ENCODE results near the gene HLA-DQA2. TPM values are rescaled to one million over a fixed set of nuclear protein-coding genes. Genes with fewer than 3 reads are reported as not detected.
"Not testable (repeated sequence)": the region's sequence is repeated elsewhere in the genome, so short reads cannot be mapped to it uniquely, and the experiment has no call there.

The HLA-DQA2 gene
- total RNA-seq, 1 donor = 0.27 TPM

- no peak for DNase-seq (ENCODE audit: low read depth in 2 of 3, low spot score in 2 of 3)
These were observed 33.9 kb downstream of the HLA-DQA2 start for GRCh38 chr6:32775071-32775470.

DNA sequence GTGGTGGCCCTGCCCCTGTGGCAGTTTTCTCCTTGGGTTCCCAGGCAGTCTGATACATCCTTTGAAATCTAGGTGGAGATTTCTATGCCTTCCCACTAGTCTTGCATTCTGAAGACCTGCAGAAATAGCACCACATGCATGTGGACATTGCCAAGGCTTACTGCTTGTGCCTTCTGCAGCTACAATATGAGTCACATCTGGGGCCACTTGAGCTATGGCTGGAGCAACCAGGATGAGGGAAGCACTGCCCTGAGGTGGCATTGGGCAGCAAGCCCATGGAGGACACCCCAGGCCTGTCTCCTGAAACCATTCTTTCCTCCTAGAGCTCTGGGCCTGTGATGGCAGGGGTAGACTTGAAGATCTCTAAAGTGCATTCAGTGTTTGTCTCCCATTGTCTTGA is 37.8 kb downstream of the HLA-DQA2 start:
- DNase-seq (ENCODE audit: low read depth in 2 of 3, low spot score in 2 of 3) = no peak

DNA sequence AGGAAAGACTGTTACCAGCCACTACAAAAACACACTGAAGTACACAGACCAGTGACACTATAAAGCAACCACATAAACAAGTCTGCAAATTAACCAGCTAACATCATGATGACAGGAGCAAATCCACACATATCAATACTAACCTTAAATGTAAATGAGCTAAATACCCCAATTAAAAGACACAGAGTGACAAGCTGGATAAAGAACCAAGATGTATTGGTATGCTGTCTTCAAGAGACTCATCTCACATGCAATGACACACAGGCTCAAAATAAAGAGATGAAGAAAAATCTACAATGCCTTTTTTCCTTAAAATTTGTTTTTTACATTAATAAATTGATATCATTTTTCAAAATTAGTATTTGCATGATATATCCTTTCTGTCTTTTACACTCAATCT is 41.7 kb downstream of the HLA-DQA2 start:
- DNase-seq (ENCODE audit: low read depth in 2 of 3, low spot score in 2 of 3) = not testable (repeated sequence)

DNA sequence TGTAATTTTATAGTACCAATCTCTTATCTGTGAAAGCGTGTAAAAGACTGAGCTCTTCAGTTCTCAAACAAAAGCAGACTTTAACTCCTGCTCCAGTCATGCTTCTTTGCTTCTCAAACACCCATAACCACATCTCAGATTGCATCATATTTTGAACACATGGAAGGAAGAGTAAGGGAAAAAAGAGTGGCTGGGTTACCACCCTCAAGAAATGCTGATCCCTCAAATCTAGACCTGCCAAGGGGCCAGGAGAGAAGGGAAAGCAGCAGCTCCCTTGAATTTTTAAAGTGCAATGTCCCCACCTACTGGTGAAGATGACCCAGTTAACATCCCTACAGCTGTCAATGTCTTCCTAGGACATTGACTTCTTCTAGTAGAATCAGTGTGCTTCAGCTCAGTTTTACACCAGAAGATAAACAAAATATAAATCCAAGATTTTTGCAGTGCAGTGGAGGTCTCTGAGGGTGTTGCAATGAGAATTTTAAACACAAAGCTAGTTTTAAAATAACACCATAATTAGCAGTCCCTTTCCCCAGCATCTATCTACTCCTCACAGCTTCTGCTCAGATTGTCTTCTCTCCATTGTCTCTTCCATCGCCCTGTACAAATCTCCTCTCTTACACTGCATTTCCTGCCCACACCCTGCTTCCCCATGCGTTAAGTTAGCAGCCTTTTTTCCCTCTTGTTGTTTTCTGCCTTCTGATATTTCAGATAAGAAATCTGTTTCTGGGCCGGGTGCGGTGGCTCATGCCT is 44.8 kb downstream of the HLA-DQA2 start:
- peak in 2 of 3 donors; percentile 68 to 79 for DNase-seq (ENCODE audit: low read depth in 2 of 3, low spot score in 2 of 3)

DNA sequence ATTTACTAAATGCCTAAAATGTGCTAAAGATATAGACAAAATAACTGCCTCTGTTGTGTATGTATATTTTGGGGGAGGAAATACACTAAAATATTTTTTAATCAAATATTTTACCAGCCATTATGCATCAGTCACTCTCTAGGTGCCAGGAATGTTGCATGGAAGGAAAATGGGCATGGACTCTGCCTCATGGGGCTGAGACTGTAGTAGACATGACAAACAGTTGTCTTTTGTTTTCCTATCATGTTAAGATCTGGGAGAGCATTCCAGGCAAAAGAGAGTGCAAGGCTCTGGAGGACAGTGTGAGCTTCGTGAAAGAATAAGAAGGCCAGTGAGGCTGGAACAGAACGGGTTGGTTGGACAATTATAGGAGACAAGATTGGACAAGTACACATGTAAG is 49.1 kb downstream of the HLA-DQA2 start:
- no peak for DNase-seq (ENCODE audit: low read depth in 2 of 3, low spot score in 2 of 3)

- no peak for DNase-seq (ENCODE audit: low read depth in 2 of 3, low spot score in 2 of 3)
These were observed 51.8 kb downstream of the HLA-DQA2 start for GRCh38 chr6:32792901-32793435.

DNA sequence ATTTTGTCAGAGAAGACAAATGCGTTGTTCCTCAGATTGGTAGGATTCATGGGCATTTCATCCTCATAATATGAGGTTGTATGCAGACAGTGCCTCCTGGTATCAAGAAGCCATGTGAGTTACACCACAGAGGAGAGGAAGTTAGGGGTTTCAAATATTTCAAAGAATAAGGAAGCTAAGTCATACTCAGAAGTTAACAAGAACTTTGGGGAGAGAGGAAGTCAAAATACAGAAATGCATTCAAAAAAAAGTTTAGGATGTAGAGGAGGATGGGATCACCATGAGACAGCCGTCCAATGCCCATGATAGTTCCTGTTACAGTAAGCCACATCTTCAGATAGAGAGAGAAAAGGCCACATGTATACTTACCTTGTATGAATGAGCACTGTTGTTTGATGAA is 53.3 kb downstream of the HLA-DQA2 start:
- DNase-seq (ENCODE audit: low read depth in 2 of 3, low spot score in 2 of 3) = peak in 1 of 3 donors; percentile 58

Small RNAs within 50 kb of the gene (small RNA-seq; reads per million reads assigned to genes)
- not detected for gene MIR3135B

Other genes with a start within 250 kb of the HLA-DQA2 start
- 6.5 TPM for gene HLA-DRB5, start 211.1 kb upstream of the HLA-DQA2 start, total RNA-seq
- gene HLA-DRB1, start 151.5 kb upstream of the HLA-DQA2 start, total RNA-seq = 266 TPM
- gene HLA-DQA1, start 104.0 kb upstream of the HLA-DQA2 start, total RNA-seq = 1.6 TPM
- gene HLA-DQB1, start 74.7 kb upstream of the HLA-DQA2 start, total RNA-seq = 2.7 TPM
- gene HLA-DQB2, start 22.1 kb downstream of the HLA-DQA2 start, total RNA-seq = 3.2 TPM
- 1.3 TPM for gene HLA-DOB, start 75.6 kb downstream of the HLA-DQA2 start, total RNA-seq
- gene TAP2, start 97.3 kb downstream of the HLA-DQA2 start, total RNA-seq = 30.7 TPM
- gene PSMB8, start 102.7 kb downstream of the HLA-DQA2 start, total RNA-seq = 159 TPM
- gene TAP1, start 112.3 kb downstream of the HLA-DQA2 start, total RNA-seq = 88.1 TPM
- gene PSMB9, start 112.8 kb downstream of the HLA-DQA2 start, total RNA-seq = 114 TPM
- gene HLA-DMB, start 199.6 kb downstream of the HLA-DQA2 start, total RNA-seq = 71.6 TPM
- 156 TPM for gene HLA-DMA, start 211.7 kb downstream of the HLA-DQA2 start, total RNA-seq
- gene BRD2, start 227.2 kb downstream of the HLA-DQA2 start, total RNA-seq = 191 TPM